HG03064 (cell line): ENCODE results near the gene SLC39A7.
"Not testable (repeated sequence)": the region's sequence is repeated elsewhere in the genome, so short reads cannot be mapped to it uniquely, and the experiment has no call there.

ENCODE experiments used
- ATAC-seq: cut with Tn5 transposase; IDR thresholded peaks from one replicate; pipeline ENCODE4 v1.9.1; 2021; ENCODE audit warnings: low read depth; ENCODE audit not compliant: unreplicated experiment

SLC39A7 gene

DNA sequence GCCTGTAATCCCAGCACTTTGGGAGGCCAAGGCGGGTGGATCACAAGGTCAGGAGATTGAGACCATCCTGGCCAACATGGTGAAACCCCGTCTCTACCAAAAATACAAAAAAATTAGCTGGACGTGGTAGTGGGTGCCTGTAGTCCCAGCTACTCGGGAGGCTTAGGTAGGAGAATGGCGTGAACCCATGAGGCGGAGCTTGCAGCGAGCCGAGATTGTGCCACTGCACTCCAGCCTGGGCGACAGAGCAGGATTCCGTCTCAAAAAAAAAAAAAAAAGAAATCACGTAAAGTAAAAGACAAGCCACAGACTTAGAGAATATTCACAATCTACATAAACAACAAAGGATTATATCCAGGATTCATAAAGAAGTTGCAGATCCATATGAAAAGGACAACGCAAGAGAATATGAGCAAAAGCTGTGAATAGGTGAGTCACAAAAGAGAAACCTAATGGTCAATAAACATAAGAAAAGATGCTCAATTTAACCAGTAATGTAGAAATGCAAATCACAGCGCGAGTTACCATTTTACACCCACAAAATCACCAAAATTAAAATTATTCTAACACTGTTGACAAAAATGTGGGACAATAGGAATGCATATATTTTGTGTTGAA is 25.9 kb downstream of the SLC39A7 start:
- ATAC-seq, result not testable (repeated sequence)

DNA sequence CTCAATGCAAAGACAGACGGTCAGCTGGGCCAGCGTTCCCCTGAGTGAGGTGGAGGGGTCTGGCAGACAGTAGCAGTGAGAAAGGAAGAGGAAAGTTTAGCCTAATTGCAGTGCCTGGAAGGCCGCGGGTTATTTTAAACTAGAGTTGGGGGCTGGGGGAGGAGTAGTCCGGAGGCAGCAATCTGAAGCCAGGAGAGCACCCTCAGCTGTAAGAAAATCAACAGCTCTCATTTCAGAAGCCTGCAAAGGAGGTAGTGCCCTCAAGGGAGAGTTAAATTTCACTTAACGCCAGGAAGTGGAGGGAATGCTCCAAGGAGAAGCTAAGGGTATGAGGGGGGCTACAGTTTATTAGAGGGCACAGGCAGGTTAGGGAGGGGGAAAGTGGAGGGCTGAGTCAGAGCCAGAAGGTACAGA is 34.6 kb downstream of the SLC39A7 start:
- ATAC-seq, result no peak

DNA sequence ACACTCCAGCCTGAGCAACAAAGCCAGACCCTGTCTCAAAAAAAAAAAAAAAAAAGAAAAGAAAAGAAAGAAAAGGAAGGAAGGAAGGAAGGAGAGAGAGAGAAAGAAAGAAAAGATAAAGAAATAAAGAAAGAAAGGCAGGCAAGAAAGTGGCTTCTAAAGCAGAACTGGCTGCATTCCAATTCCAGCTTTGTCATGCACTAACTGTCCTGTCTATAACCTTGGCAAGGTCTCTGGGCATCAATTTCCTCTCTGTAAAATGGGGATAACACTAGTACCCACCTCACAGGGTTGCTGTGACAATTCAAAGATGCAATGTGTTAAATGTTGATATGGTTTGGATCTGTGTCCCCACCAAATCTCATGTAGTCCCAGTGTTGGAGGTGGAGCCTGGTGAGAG is 35.7 kb downstream of the SLC39A7 start:
- ATAC-seq, result no peak

DNA sequence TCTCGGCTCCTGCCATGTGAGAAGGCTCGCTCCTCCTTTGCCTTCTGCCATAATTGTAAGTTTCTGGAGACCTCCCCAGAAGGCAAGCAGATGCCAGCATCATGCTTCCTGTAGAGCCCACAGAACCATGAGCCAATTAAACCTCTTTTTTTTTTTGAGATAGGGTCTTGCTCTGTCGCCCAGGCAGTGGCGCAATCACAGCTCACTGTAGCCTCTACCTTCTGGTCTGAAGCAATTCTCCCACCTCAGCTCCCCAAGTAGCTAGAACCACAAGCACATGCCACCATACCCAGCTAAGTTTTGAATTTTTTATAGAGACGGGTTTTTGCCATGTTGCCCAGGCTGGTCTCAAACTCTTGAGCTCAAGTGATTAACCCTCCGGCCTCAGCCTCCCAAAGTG is 36.2 kb downstream of the SLC39A7 start:
- ATAC-seq, result no peak

DNA sequence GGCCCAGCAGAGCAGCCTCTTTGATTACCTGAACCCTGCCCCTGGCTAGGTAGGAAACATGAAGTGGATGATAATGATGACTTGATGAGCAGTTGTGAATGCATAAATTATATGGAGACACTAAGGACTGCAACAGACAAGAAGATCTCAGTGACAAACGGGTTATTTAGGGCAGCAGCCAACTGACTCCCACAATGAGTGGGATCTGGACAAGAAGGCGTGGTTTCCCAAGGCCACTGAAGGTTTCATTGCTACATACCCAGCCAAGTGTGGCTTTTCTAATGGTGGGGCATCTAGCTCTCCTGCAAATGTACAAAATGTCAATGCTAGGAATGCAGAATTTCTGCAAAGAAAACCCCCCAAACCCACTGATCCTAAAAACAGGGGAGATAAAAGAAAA is 37.1 kb downstream of the SLC39A7 start:
- ATAC-seq, result no peak

DNA sequence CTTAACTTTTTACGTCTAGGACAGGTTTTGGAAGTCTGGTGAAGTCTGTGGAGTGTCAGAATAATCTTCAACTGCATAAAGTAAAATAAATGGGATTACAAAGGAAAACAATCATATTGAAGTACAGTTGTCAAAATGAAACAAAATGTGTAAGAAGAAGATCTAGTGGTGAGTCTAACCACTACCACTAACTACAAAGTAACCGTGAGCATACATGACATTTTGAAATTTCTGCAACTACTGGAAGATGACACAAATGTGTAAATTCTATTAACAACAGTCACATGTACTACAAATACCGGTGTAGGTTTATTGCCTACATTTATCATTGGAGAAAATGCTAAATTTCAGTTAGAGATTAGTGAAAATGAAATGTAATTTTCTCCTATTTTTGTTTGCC is 41.3 kb downstream of the SLC39A7 start:
- no peak for ATAC-seq

- ATAC-seq, result no peak
Measured at GRCh38 chr6:33243476-33243875, 42.8 kb downstream of the SLC39A7 start.

- ATAC-seq, result no peak
Measured at GRCh38 chr6:33247977-33248642, 47.4 kb downstream of the SLC39A7 start.

DNA sequence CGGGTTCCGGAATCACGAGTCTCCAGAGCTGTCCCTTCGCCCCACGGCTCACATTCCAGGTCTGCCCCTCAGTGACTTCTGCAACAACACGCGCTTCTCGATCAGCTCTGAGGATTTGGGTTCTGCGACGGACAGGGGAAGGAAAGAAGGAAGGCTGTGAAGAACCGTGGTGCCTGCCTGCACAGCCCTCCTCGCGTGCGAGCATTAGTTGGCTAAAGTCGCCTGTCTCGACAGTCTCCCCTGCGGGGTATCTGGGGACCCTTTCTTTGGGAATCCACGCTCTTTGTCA is 47.9 kb downstream of the SLC39A7 start:
- ATAC-seq, result no peak

- peak; percentile 85 for ATAC-seq
Measured at GRCh38 chr6:33248932-33249731, 48.5 kb downstream of the SLC39A7 start.

DNA sequence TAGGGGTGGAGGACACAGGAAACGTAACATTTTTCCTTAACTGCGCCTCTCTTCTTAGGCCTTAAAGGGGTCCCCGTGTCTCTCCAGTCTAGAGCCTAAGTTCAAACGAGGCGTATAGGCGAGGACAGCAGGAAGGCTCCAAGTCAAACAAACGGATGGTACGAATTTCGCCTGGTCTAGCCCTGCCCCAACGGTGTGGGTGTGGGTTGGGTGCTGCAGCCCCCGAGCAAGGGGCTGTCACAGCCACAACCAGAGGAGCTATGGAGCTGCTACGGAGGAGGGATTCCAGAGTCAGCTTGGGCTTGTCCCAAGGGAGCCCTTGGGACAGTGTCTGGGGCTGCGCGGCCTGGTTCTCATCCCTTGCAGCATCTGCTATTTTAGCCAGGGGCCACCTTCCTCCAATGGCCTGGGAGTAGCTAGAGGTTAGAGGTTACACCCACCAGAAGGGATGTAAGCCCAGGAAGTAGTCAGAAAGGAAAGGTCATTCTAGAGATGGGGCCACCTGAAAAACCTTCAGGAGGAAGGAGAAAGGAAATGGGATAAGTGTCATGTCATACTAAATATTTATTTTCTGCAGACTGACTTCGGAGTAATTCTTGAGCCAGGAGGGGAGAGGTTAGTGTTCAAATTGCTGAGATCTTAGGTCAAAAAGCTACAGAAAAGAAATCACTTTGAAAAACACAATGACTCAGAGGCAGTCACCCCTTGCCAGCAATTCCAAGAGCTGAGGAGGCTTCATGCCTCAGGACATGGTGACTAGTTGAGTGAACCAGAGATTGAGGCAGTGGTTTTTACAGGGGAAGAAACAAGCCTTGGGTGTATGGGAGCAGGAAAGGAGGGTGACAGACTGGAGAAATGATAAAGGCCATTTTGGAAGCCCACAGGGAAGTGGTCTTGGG is 49.3 kb downstream of the SLC39A7 start:
- no peak for ATAC-seq

- ATAC-seq, result no peak
Measured at GRCh38 chr6:33250731-33251130, 50.1 kb downstream of the SLC39A7 start.

DNA sequence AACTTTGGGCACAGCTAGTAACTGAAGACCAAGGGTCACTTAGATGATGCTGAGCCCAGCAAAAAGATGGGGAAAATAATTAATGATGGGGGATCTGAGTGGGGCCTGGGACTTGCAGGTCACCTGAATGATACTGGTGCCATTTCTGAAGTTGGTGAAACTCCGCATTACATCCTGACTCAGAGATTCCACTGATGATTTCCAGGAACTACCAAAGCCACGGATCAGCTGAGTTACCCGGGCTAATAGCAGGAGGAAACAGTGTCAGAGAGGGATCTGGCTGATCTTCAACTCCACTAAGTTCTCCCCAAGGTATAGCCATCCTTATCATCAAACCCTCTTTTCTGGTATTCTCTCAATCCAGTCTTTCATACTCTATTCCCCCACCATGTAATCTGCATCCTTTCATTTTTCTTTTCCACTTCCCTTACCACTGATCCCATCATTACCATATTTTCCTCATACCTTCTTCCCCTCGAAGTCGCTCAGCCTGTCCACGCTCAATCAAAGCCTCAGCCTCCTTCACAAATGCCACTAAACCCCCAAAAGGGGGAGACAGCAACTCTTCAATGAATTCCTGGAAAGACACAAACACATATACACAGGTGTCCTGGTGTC is 50.8 kb downstream of the SLC39A7 start:
- ATAC-seq, result no peak

DNA sequence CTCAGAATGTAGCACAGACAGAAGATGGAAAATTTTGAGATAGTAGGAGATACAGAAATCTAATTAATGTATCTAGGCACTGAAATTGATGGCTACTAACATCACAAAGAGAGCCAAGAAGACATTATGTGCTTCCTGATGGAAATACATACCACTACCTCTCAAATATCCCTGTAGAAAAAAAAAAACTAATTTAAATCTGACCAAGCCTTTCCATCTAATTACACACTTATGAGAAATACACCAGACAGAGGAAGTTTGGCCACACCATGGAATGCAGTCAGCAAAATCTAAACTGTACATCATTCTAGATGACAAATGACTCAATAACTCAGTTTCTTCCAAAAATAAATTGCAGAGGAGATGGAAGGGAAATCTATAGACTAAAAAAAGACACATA is 52.1 kb downstream of the SLC39A7 start:
- no peak for ATAC-seq
